K562 (cell line): ENCODE measurements around the gene CKMT1A. TPM values are rescaled to one million over a fixed set of nuclear protein-coding genes. Genes with fewer than 3 reads are reported as not detected.

Experiments
- ATAC-seq: fragments of 200-7000 bp; cut with Tn5 transposase; 3 replicates; pipeline ENCODE4 v1.9.1; 2020; ENCODE audit warnings: moderate library complexity
- BruUV-seq: library from RNA; stranded (reverse); fragments of 400-500 nt; replicated peaks from 2 replicates; lab custom pipeline; 2021; lab: Mats Ljungman, UMichigan
- CTCF ChIA-PET: fragments of 300-600 bp; formaldehyde crosslinking; extraction: SDS; loops from one replicate; lab custom pipeline; 2021; ENCODE audit warnings: low intra/inter-chr PET ratio; lab: Yijun Ruan, JAX
- POLR2A ChIA-PET: fragments of 300-600, 350-650 bp; sonication (Branson Sonifier 250); formaldehyde crosslinking; extraction: SDS; loops from one replicate; lab custom pipeline; 2021; ENCODE audit warnings: antibody characterized with exemption, inconsistent platforms; lab: Yijun Ruan, JAX
- DNase-seq, 4 experiments: peaks; one replicate each; pipeline versions ENCODE4 v3.0.0 to v3.0.0-alpha.2; 2011 to 2018; ENCODE audit warnings: low spot score in 3 of 4, mixed read lengths in 3 of 4; ENCODE audit errors: extremely low read depth in 1 of 4
- FAIRE-seq: peaks from 2 replicates; lab custom pipeline; 2011; peaks lifted over from hg19 to GRCh38; lab: Jason Lieb, UNC
- H2AFZ ChIP-seq: 2 replicates; pipeline ENCODE4 v1.6.0; 2011; ENCODE audit warnings: low read depth, low read length, control low read depth, inconsistent platforms
- H3K27ac ChIP-seq: fragments of 200-600 bp; 3 replicates; pipeline ENCODE4 v1.8.0; 2011; ENCODE audit warnings: low read depth, mild to moderate bottlenecking, control low read depth, inconsistent platforms, low read length, moderate library complexity, mixed read lengths; ENCODE audit errors: extremely low read depth
- H3K27me3 ChIP-seq, 2 experiments: fragments of 300-600 bp in 1 of 2; 2 replicates in 1 of 2; 3 replicates in 1 of 2; pipeline versions ENCODE4 v1.6.0 to v1.8.0; 2011; ENCODE audit warnings: inconsistent platforms in 2 of 2, low read length in 2 of 2, mild to moderate bottlenecking in 1 of 2, mixed read lengths in 1 of 2, moderate library complexity in 1 of 2; ENCODE audit not compliant: control insufficient read depth in 2 of 2, insufficient read depth in 2 of 2
- H3K36me3 ChIP-seq: fragments of 300-600 bp; 3 replicates; pipeline ENCODE4 v1.8.0; 2011; ENCODE audit warnings: mild to moderate bottlenecking, low read length, inconsistent platforms; ENCODE audit not compliant: control insufficient read depth, insufficient read depth
- H3K4me1 ChIP-seq, 2 experiments: fragments of 200-600 bp in 1 of 2; replicated peaks in 1 of 2; 2 replicates in 1 of 2; 3 replicates in 1 of 2; pipeline versions ENCODE4 v1.5.1 to v1.8.0; 2011; ENCODE audit warnings: inconsistent platforms in 2 of 2, low read length in 2 of 2, mild to moderate bottlenecking in 1 of 2, mixed read lengths in 1 of 2, moderate library complexity in 1 of 2; ENCODE audit not compliant: control insufficient read depth in 2 of 2, insufficient read depth in 2 of 2
- H3K4me2 ChIP-seq: 2 replicates; pipeline ENCODE4 v1.6.1; 2011; ENCODE audit warnings: low read length, control low read depth, inconsistent platforms, mixed read lengths; ENCODE audit not compliant: insufficient read depth
- H3K4me3 ChIP-seq: fragments of 200-600 bp; sonication (generic), shearing (Covaris generic); 2 replicates; pipeline ENCODE4 v1.5.1; 2016; ENCODE audit warnings: control low read depth, inconsistent platforms
- H3K79me2 ChIP-seq: fragments of 200-600 bp; 3 replicates; pipeline ENCODE4 v1.8.0; 2011; ENCODE audit warnings: low read length, inconsistent platforms; ENCODE audit not compliant: control insufficient read depth, insufficient read depth
- H3K9ac ChIP-seq, 2 experiments: 2 replicates each; pipeline versions ENCODE4 v1.6.0 to v1.6.1; 2011; ENCODE audit warnings: low read depth in 2 of 2, low read length in 2 of 2, control low read depth in 1 of 2, inconsistent platforms in 1 of 2, mild to moderate bottlenecking in 1 of 2, mixed read lengths in 1 of 2; ENCODE audit not compliant: insufficient read depth in 1 of 2
- H3K9me1 ChIP-seq: one replicate; pipeline ENCODE4 v1.6.0; 2011; ENCODE audit warnings: inconsistent platforms, mild to moderate bottlenecking, low read length, moderate library complexity; ENCODE audit not compliant: control insufficient read depth, insufficient read depth
- H3K9me3 ChIP-seq: replicated peaks from 2 replicates; pipeline ENCODE4 v1.5.1; 2011; ENCODE audit warnings: low read depth, low read length, inconsistent platforms; ENCODE audit not compliant: control insufficient read depth, insufficient read depth
- H4K20me1 ChIP-seq: replicated peaks from 2 replicates; pipeline ENCODE4 v1.6.1; 2011; ENCODE audit warnings: low read length, inconsistent platforms, mixed read lengths; ENCODE audit not compliant: control insufficient read depth, insufficient read depth
- CREM ChIP-seq: IDR thresholded peaks from 2 replicates; pipeline ENCODE4 v1.6.1; 2014; ENCODE audit warnings: antibody characterized with exemption, low read depth
- HCFC1 ChIP-seq: IDR thresholded peaks from 2 replicates; pipeline ENCODE4 v1.6.1; 2012; ENCODE audit warnings: low read depth, low read length, improper control_type of control experiment
- NFIX ChIP-seq: fragments of 250-450 bp; sonication (Bioruptor Pico); IDR thresholded peaks from 2 replicates; pipeline ENCODE4 v1.4.0; 2020; ENCODE audit warnings: low read depth, mild to moderate bottlenecking, moderate library complexity
- POLR2A ChIP-seq: fragments of 450-650 bp; conservative IDR thresholded peaks from 2 replicates; pipeline ENCODE4 v1.6.1; 2016
- RBFOX2 ChIP-seq: fragments of 200-400 bp; formaldehyde crosslinking; IDR thresholded peaks from 2 replicates; pipeline ENCODE4 v1.6.1; 2017; ENCODE audit warnings: low read depth, mild to moderate bottlenecking, low read length, moderate library complexity
- SIX5 ChIP-seq, 2 experiments: IDR thresholded peaks; 2 replicates each; pipeline ENCODE4 v1.6.1; 2011; ENCODE audit warnings: low read length in 2 of 2, borderline replicate concordance in 1 of 2, low read depth in 1 of 2, mild to moderate bottlenecking in 1 of 2, moderate library complexity in 1 of 2; ENCODE audit not compliant: insufficient read depth in 1 of 2
- U2AF1 ChIP-seq: fragments of 200-400 bp; formaldehyde crosslinking; optimal IDR thresholded peaks from 2 replicates; pipeline ENCODE3; 2017; ENCODE audit warnings: mild to moderate bottlenecking, low read depth, low read length, moderate library complexity
- ZBTB2 ChIP-seq: fragments of 450-650 bp; IDR thresholded peaks from 2 replicates; pipeline ENCODE4 v1.6.1; 2016; ENCODE audit warnings: antibody characterized with exemption
- ZNF143 ChIP-seq: sonication (generic); formaldehyde crosslinking; IDR thresholded peaks from 2 replicates; pipeline ENCODE4 v1.9.0; 2022; ENCODE audit warnings: mild to moderate bottlenecking, missing genetic modification reagents
- ZNF668 ChIP-seq: fragments of 250-450 bp; sonication (Bioruptor Pico); IDR thresholded peaks from 2 replicates; pipeline ENCODE4 v1.8.0; 2022; ENCODE audit warnings: mild to moderate bottlenecking, inconsistent platforms
- ZNF785 ChIP-seq: fragments of 250-450 bp; sonication (Bioruptor Pico); IDR thresholded peaks from 2 replicates; pipeline ENCODE4 v1.4.0; 2020; ENCODE audit warnings: mild to moderate bottlenecking
- WGBS: fragments of 100-300 bp; shearing (Covaris generic); methylation state at CpG from one replicate; pipeline ENCODE4 v1.1.6; 2016; ENCODE audit warnings: low coverage, mixed read lengths; ENCODE audit not compliant: insufficient coverage; ENCODE audit errors: missing lambda C conversion rate; 5-methylcytosine and 5-hydroxymethylcytosine counted together
- in situ Hi-C: fragments of 300-500 bp; cut with MboI; formaldehyde crosslinking; loops from 4 replicates; pipeline ENCODE4 v1.15.0; 2018; ENCODE audit warnings: inconsistent platforms, mixed read lengths
- intact Hi-C: fragments of 100-400 bp; cut with micrococcal nuclease; formaldehyde crosslinking; loops from 2 replicates; pipeline ENCODE4 v1.14.2; 2022
- polyA plus RNA-seq, 8 experiments: library from polyadenylated mRNA; depleted of rRNA in 4 of 8; stranded (reverse) in 5 of 8; unstranded in 3 of 8; fragments of >200 nt; fragmentation: Nextera tagmentation in 2 of 8; fragmentation: Illumina TruSeq in 1 of 8; extraction: Ambion mirVana in 2 of 8; extraction: Trizol in 1 of 8; gene quantifications; 2 replicates each; pipeline versions ENCODE4 v1.2.1 to v1.2.3, GENCODE V29; 2011 to 2014; ENCODE audit warnings: inconsistent platforms in 1 of 8, missing spikeins in 1 of 8
- total RNA-seq, 7 experiments: library from RNA; depleted of rRNA in 6 of 7; stranded (reverse); fragments of >200 nt in 6 of 7; fragmentation: Illumina TruSeq in 2 of 7; extraction: Trizol in 2 of 7; gene quantifications; 2 replicates each; pipeline versions ENCODE4 v1.2.1 to v1.2.3, GENCODE V29; 2011 to 2021; ENCODE audit warnings: low replicate concordance in 1 of 7
- TF ChIP-seq, protein P1 (sequence below), 2 experiments: fragments of 450-650 bp; conservative IDR thresholded peaks; 2 replicates each; pipeline ENCODE4 v1.6.1; 2017; ENCODE audit warnings: mild to moderate bottlenecking in 2 of 2, moderate library complexity in 2 of 2

The CKMT1A gene
- total and polyA plus RNA-seq, 9 of the 15 experiments (the other 6 are each of a cell fraction or from before 2014, with no cell fraction given) = 3.6 to 13.5 (median 7.7) TPM

DNA sequence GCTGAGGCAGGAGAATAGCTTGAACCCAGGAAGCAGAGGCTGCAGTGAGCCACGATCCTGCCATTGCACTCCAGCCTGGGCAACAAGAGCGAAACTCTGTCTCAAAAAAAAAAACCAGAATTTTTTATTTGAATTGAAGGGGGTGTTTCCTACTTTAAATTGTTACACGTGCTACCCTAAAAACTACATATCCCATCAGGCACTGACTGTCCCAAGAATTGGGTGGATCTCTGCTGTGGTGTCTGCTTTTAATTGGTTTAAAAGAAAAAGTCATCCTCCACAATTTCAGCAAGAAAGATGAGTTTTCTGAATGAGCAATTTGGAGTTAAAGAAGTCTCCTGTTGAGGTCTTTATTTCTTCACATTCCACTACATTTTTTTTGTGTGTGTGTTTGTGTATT is 54.7 kb downstream of the CKMT1A start:
- TF ChIP-seq ZNF785 (CRISPR knock-in tag) (no peak), RBFOX2 (0 out of 2 replicates have a peak, but pooled peaks have one; percentile 34), POLR2A (0 out of 2 replicates have a peak, but pooled peaks have one; percentile 12), U2AF1 (no peak), ZBTB2 (no peak), ZNF668 (CRISPR knock-in tag) (no peak), SIX5 (IDR thresholded peaks at IDR 0.05; ENCODE audit: borderline replicate concordance in 1 of 2, insufficient read depth in 1 of 2, low read depth in 1 of 2, low read length in 2 of 2) (0 out of 4 replicates have a peak, but pooled peaks of 1 of the 2 experiments have one; percentile 12), HCFC1 (peak; percentile 61), NFIX (CRISPR knock-in tag) (no peak), CREM (0 out of 2 replicates have a peak, but pooled peaks have one; percentile 17), ZNF143 (CRISPR knock-in tag) (0 out of 2 replicates have a peak, but pooled peaks have one; percentile 20)
- TF ChIP-seq, protein P1, sequence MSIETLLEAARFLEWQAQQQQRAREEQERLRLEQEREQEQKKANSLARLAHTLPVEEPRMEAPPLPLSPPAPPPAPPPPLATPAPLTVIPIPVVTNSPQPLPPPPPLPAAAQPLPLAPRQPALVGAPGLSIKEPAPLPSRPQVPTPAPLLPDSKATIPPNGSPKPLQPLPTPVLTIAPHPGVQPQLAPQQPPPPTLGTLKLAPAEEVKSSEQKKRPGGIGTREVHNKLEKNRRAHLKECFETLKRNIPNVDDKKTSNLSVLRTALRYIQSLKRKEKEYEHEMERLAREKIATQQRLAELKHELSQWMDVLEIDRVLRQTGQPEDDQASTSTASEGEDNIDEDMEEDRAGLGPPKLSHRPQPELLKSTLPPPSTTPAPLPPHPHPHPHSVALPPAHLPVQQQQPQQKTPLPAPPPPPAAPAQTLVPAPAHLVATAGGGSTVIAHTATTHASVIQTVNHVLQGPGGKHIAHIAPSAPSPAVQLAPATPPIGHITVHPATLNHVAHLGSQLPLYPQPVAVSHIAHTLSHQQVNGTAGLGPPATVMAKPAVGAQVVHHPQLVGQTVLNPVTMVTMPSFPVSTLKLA (conservative IDR thresholded peaks at IDR 0.05) = 0 out of 4 replicates have a peak, but pooled peaks of 1 of the 2 experiments have one; percentile 20
- Histone ChIP-seq H3K27me3 (no peaks in the 10 kb centered on the region), H3K4me2 (peak overlapping the region; percentile 89), H3K27ac (no peak overlapping the region), H3K36me3 (peaks cover 48% of the 10 kb centered on the region), H2AFZ (no peak overlapping the region), H3K79me2 (peaks cover 73% of the 10 kb centered on the region), H3K9me3 (no peaks in the 10 kb centered on the region), H3K9ac (peak overlapping the region; percentile 41 to 90; a peak in 2 of 4 replicates), H4K20me1 (peaks cover 20% of the 10 kb centered on the region; the same call in 1 of the 2 replicates), H3K9me1 (no peaks in the 10 kb centered on the region), H3K4me3 (peak overlapping the region; percentile 83), H3K4me1 (peaks cover 8% of the 10 kb centered on the region in 2 experiments; a peak in 4 of 5 replicates)
- ChIA-PET CTCF (no interaction called here), POLR2A (interaction anchor here (0.7 to 2.2 kb wide), 3 partner anchors 8 to 76 kb away, joined by 3 to 9 read pairs (median 4); partner anchors contain the start of gene MFAP1)
- ATAC-seq (no peak), DNase-seq (peak in 1 of 4 experiments; percentile 14), FAIRE-seq (no peak)
- no TSS peak for BruUV-seq
- WGBS = 11% methylated on average over 2 of the region's 3 CpGs
- intact Hi-C loops (no loop called here), in situ Hi-C loops (no loop called here)
